Coronary artery (tissue), 2 donors: Measurements from ENCODE around the gene TMEM235.
A peak's percentile ranks its signal among the peaks of the same experiment; 100 is the strongest.

ENCODE experiments used
- DNase-seq: peaks from one replicate; pipeline ENCODE4 v3.0.0-alpha.2; 2017; ENCODE audit warnings: low spot score
- H3K27ac ChIP-seq, 2 donors: fragments of 200-600 bp; sonication (generic); one replicate each; pipeline ENCODE4 v1.5.1; 2016 to 2019
- H3K4me3 ChIP-seq: fragments of 200-600 bp; sonication (generic); 2 replicates; pipeline ENCODE4 v1.5.1; 2016; ENCODE audit warnings: mild to moderate bottlenecking, moderate library complexity
- TF ChIP-seq, protein P1 (sequence below): fragments of 200-600 bp; sonication (generic); IDR thresholded peaks from one replicate; pipeline ENCODE4 v1.5.1; 2019; ENCODE audit warnings: antibody characterized with exemption

The TMEM235 gene

DNA sequence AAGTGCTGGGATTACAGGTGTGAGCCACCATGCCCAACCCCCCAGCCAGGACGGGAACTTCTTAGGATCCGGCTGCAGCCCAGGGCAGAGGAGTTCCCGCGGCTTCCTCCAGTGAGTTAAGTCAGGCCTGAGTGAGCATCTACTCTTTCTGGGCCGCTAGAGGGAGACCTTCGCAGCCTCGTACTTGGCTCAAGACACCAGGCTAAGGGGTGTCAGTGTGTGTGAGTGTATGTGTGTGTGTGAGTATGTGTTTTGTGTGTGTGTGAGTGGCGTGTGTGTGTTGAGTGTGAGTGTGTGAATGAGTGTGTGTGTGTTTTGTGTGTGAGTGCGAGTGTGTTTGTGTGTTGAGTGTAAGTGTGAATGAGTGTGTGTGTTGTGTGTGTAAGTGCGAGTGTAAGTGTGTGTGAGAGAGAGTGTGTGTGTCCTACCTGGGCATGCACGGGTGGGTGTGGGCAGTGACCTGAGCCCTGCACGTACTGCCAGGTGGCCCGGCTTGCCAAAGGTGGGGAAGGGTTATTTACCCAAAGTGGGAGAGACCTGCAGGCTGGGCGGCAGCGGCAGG lies 58.5 kb downstream of the TMEM235 start:
- no peak overlapping the region for H3K27ac ChIP-seq
- no peak for DNase-seq
- no peak overlapping the region for H3K4me3 ChIP-seq
- TF ChIP-seq, protein P1, sequence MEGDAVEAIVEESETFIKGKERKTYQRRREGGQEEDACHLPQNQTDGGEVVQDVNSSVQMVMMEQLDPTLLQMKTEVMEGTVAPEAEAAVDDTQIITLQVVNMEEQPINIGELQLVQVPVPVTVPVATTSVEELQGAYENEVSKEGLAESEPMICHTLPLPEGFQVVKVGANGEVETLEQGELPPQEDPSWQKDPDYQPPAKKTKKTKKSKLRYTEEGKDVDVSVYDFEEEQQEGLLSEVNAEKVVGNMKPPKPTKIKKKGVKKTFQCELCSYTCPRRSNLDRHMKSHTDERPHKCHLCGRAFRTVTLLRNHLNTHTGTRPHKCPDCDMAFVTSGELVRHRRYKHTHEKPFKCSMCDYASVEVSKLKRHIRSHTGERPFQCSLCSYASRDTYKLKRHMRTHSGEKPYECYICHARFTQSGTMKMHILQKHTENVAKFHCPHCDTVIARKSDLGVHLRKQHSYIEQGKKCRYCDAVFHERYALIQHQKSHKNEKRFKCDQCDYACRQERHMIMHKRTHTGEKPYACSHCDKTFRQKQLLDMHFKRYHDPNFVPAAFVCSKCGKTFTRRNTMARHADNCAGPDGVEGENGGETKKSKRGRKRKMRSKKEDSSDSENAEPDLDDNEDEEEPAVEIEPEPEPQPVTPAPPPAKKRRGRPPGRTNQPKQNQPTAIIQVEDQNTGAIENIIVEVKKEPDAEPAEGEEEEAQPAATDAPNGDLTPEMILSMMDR = peak; percentile 59
